DMS114 treated with DMSO at 0.1 percent for 48 hours (cell line): ENCODE measurements around the gene NAIF1.
"Not testable (repeated sequence)": the region's sequence is repeated elsewhere in the genome, so short reads cannot be mapped to it uniquely, and the experiment has no call there.

Source experiments
- DNase-seq: peaks from one replicate; lab custom pipeline; 2025; ENCODE audit not compliant: unreplicated experiment; lab: John Stamatoyannopoulos, UW

NAIF1 gene

GRCh38 chr9:128034821-128035652 is 32.1 kb downstream of the NAIF1 start:
- peak; percentile 23 for DNase-seq

- no peak for DNase-seq
Observed at GRCh38 chr9:128033609-128034008, 33.5 kb downstream of the NAIF1 start.

- no peak for DNase-seq
Observed at GRCh38 chr9:128027705-128028104, 39.4 kb downstream of the NAIF1 start.

GRCh38 chr9:128026773-128027541 is 40.2 kb downstream of the NAIF1 start:
- DNase-seq: no peak

- DNase-seq: no peak
Observed at GRCh38 chr9:128026255-128026772, 40.8 kb downstream of the NAIF1 start.

GRCh38 chr9:128025736-128026135 is 41.4 kb downstream of the NAIF1 start:
- no peak for DNase-seq

- no peak for DNase-seq
Observed at GRCh38 chr9:128024761-128025308, 42.3 kb downstream of the NAIF1 start.

GRCh38 chr9:128023671-128024070 is 43.4 kb downstream of the NAIF1 start:
- DNase-seq: not testable (repeated sequence)

- DNase-seq: no peak
Observed at GRCh38 chr9:128022886-128023285, 44.2 kb downstream of the NAIF1 start.

GRCh38 chr9:128021098-128021497 is 46.0 kb downstream of the NAIF1 start:
- no peak for DNase-seq

GRCh38 chr9:128020692-128021091 is 46.4 kb downstream of the NAIF1 start:
- DNase-seq: no peak

- no peak for DNase-seq
Observed at GRCh38 chr9:128015696-128016095, 51.4 kb downstream of the NAIF1 start.
